PC-3 (cell line): ENCODE measurements around the gene HK1.

Source experiments
- EZH2phosphoT487 ChIP-seq: fragments of 300-600 bp; sonication (generic); IDR thresholded peaks from 2 replicates; pipeline ENCODE4 v1.6.1; 2018; ENCODE audit warnings: mild to moderate bottlenecking, antibody characterized with exemption, low read length, borderline replicate concordance
- TF ChIP-seq, protein P1 (sequence below): fragments of 300-600 bp; sonication (generic); conservative IDR thresholded peaks from 2 replicates; pipeline ENCODE4 v1.5.1; 2017; ENCODE audit warnings: antibody characterized with exemption, low read depth, mild to moderate bottlenecking, low read length

GRCh38 chr10:69343905-69344304, 65.6 kb downstream of the HK1 start:
- TF ChIP-seq, protein P1, sequence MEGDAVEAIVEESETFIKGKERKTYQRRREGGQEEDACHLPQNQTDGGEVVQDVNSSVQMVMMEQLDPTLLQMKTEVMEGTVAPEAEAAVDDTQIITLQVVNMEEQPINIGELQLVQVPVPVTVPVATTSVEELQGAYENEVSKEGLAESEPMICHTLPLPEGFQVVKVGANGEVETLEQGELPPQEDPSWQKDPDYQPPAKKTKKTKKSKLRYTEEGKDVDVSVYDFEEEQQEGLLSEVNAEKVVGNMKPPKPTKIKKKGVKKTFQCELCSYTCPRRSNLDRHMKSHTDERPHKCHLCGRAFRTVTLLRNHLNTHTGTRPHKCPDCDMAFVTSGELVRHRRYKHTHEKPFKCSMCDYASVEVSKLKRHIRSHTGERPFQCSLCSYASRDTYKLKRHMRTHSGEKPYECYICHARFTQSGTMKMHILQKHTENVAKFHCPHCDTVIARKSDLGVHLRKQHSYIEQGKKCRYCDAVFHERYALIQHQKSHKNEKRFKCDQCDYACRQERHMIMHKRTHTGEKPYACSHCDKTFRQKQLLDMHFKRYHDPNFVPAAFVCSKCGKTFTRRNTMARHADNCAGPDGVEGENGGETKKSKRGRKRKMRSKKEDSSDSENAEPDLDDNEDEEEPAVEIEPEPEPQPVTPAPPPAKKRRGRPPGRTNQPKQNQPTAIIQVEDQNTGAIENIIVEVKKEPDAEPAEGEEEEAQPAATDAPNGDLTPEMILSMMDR, result no peak
- no peak for TF ChIP-seq EZH2phosphoT487
